ENCODE measurements around the gene NTSR1. TPM values are rescaled to one million over a fixed set of nuclear protein-coding genes. Genes with fewer than 3 reads are reported as not detected.

The NTSR1 gene
- total and polyA plus RNA-seq, 3 donors from 2014 or later: 0.41 to 1.3 (median 0.81) TPM

DNA sequence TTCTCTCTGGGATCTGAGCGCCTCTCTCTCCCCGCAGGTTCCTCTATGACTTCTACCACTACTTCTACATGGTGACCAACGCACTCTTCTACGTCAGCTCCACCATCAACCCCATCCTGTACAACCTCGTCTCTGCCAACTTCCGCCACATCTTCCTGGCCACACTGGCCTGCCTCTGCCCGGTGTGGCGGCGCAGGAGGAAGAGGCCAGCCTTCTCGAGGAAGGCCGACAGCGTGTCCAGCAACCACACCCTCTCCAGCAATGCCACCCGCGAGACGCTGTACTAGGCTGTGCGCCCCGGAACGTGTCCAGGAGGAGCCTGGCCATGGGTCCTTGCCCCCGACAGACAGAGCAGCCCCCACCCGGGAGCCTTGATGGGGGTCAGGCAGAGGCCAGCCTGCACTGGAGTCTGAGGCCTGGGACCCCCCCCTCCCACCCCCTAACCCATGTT lies 51.4 kb downstream of the NTSR1 start:
- no peak for TF ChIP-seq CTCF (IDR thresholded peaks at IDR 0.05)
- no peak for TF ChIP-seq POLR2A (IDR thresholded peaks at IDR 0.05)
- H3K27ac ChIP-seq: no peak overlapping the region
- intact Hi-C loops (cut with DNase I; ENCODE audit: low total_unique reads): no loop called here
- no peak overlapping the region for H3K4me3 ChIP-seq
- H3K9me3 ChIP-seq: no peaks in the 10 kb centered on the region
- no peaks in the 10 kb centered on the region for H3K36me3 ChIP-seq (ENCODE audit: low read depth, missing control alignments)
- H3K4me1 ChIP-seq: no peaks in the 10 kb centered on the region
- 84 to 93% methylated on average over 20 of the region's 20 CpGs for WGBS, 2 donors
- no peaks in the 10 kb centered on the region for H3K27me3 ChIP-seq
- DNase-seq: no peak

DNA sequence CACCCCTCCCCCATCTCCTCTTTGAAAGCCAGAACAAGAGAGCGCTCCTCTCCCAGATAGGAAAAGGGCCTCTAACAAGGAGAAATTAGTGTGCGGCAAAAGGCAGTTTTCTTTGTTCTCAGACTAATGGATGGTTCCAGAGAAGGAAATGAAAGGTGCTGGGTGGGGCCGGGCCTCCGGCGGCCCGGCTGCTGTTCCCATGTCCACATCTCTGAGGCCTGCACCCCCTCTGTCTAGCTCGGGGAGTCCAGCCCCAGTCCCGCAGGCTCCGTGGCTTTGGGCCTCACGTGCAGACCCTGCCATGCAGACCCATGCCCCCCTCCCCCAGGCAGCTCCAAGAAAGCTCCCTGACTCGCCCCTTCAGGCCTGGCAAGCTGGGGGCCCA lies 51.8 kb downstream of the NTSR1 start:
- TF ChIP-seq CTCF (IDR thresholded peaks at IDR 0.05): no peak
- no peak for TF ChIP-seq POLR2A (IDR thresholded peaks at IDR 0.05)
- no peak overlapping the region for H3K27ac ChIP-seq
- 54 to 68% methylated on average over 10 to 11 of the region's 11 CpGs for WGBS, 2 donors
- intact Hi-C loops (cut with DNase I; ENCODE audit: low total_unique reads): no loop called here
- H3K27me3 ChIP-seq: no peaks in the 10 kb centered on the region
- H3K36me3 ChIP-seq (ENCODE audit: low read depth, missing control alignments): no peaks in the 10 kb centered on the region
- no peak overlapping the region for H3K4me3 ChIP-seq
- no peaks in the 10 kb centered on the region for H3K9me3 ChIP-seq
- H3K4me1 ChIP-seq: no peaks in the 10 kb centered on the region
- no peak for DNase-seq

GRCh38 chr20:62760856-62761758 lies 52.5 kb downstream of the NTSR1 start:
- H3K9me3 ChIP-seq: no peaks in the 10 kb centered on the region
- no peaks in the 10 kb centered on the region for H3K27me3 ChIP-seq
- no peaks in the 10 kb centered on the region for H3K4me1 ChIP-seq
- intact Hi-C loops (cut with DNase I; ENCODE audit: low total_unique reads): no loop called here
- H3K4me3 ChIP-seq: no peak overlapping the region
- 81 to 83% methylated on average over 13 to 26 of the region's 26 CpGs for WGBS, 2 donors
- H3K27ac ChIP-seq: no peak overlapping the region
- TF ChIP-seq POLR2A (IDR thresholded peaks at IDR 0.05) (no peak), CTCF (IDR thresholded peaks at IDR 0.05) (no peak)
- no peaks in the 10 kb centered on the region for H3K36me3 ChIP-seq (ENCODE audit: low read depth, missing control alignments)
- DNase-seq: no peak

- H3K4me3 ChIP-seq: no peak overlapping the region
- peaks cover 3% of the 10 kb centered on the region for H3K4me1 ChIP-seq
- intact Hi-C loops (cut with DNase I; ENCODE audit: low total_unique reads): no loop called here
- no peak for TF ChIP-seq CTCF (IDR thresholded peaks at IDR 0.05)
- TF ChIP-seq POLR2A (IDR thresholded peaks at IDR 0.05): no peak
- DNase-seq: no peak
- 91 to 97% methylated on average over 3 to 6 of the region's 6 CpGs for WGBS, 2 donors
- no peaks in the 10 kb centered on the region for H3K9me3 ChIP-seq
- H3K36me3 ChIP-seq (ENCODE audit: low read depth, missing control alignments): no peaks in the 10 kb centered on the region
- H3K27me3 ChIP-seq: no peaks in the 10 kb centered on the region
- H3K27ac ChIP-seq: no peak overlapping the region
Observed at GRCh38 chr20:62761759-62762131, 53.1 kb downstream of the NTSR1 start.

DNA sequence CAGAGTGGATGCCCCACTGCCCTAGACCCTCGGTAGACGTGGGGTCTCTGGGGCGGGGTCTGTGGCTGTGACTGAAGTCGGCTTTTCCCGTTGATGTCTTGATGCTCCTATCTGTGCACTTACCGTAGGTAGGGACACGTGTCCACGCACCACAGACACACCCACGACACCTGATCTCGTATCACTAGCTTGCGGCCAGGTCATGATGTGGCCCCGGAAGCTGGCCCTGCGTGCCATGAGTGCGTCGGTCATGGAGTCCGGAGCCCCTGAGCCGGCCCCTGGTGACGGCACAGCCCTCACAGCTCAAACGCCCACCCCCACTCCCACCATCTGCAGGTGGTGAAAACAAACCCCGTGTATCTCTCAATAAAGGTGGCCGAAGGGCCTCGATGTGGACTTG lies 53.7 kb downstream of the NTSR1 start:
- WGBS, 2 donors: 90 to 96% methylated on average over 11 to 22 of the region's 22 CpGs
- no peak for DNase-seq
- TF ChIP-seq CTCF (IDR thresholded peaks at IDR 0.05) (no peak), POLR2A (IDR thresholded peaks at IDR 0.05) (no peak)
- no peaks in the 10 kb centered on the region for H3K36me3 ChIP-seq (ENCODE audit: low read depth, missing control alignments)
- H3K9me3 ChIP-seq: no peaks in the 10 kb centered on the region
- H3K27me3 ChIP-seq: no peaks in the 10 kb centered on the region
- intact Hi-C loops (cut with DNase I; ENCODE audit: low total_unique reads): no loop called here
- peaks cover 6% of the 10 kb centered on the region for H3K4me1 ChIP-seq
- no peak overlapping the region for H3K27ac ChIP-seq
- no peak overlapping the region for H3K4me3 ChIP-seq

Data from testis (tissue), 3 donors.